ENCODE data around the gene PTGES3. TPM values are rescaled to one million over a fixed set of nuclear protein-coding genes. Genes with fewer than 3 reads are reported as not detected.

Gene PTGES3
- total RNA-seq, 4 donors from 2014 or later: 73.5 to 115 (median 104) TPM

DNA sequence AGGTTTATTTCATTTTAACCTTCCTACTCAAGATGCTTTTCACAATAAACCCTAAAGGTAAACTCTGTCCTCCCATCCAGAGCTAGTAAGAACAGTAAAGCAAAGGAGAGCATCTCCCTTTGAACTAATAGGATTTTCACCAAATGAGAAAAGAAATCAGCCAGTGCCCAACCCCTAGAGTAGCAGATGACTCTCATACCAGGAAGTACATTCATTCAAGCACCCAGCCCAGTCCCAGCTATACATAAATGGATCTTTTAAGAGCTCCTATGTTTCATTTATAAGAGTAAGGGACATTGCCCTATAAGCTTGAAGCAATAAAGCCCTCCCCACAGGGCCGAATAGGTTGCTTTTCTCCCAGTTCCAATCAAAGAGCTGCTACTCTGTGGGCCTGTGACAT lies 65.5 kb downstream of the PTGES3 start:
- Histone ChIP-seq H3K27ac (no peak overlapping the region), H3K4me1 (peaks cover 0 to 85% (median 32%) of the 10 kb centered on the region in 3 donors), H3K36me3 (peaks cover 0 to 51% of the 10 kb centered on the region in 2 donors), H3K9me3 (no peaks in the 10 kb centered on the region), H3K27me3 (no peaks in the 10 kb centered on the region), H3K4me3 (no peak overlapping the region)
- ATAC-seq: no peak
- 57 to 100% methylated on average over 1 of the region's 1 CpG for WGBS, 2 donors (ENCODE audit: low coverage in 1 of 2)
- no peak for TF ChIP-seq EP300 (IDR thresholded peaks at IDR 0.05)

DNA sequence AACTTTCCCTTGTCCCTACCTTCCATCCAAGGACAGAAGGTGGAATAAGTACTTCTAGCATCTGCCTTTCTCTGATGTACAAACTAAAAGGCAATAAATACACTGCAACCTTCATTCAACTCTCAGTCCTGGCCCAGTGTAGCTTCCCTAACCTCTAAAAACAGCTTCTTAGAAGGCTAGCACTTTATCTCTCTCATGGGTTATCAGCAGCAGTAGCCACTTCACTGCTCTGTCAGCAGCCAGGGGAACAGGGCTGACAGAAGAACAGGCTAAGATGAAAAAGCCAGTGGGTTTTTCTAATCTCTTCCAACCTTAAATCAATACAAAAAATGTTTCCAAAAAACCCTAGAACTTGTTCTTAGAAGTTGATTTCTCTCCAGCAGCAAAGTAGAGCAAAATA lies 71.2 kb downstream of the PTGES3 start:
- no peak overlapping the region for H3K27ac ChIP-seq
- no peaks in the 10 kb centered on the region for H3K27me3 ChIP-seq
- no peak overlapping the region for H3K4me3 ChIP-seq
- H3K9me3 ChIP-seq: no peaks in the 10 kb centered on the region
- H3K36me3 ChIP-seq: peaks cover 9 to 85% of the 10 kb centered on the region in 2 donors
- TF ChIP-seq POLR2A (IDR thresholded peaks at IDR 0.05) (no peak), POLR2AphosphoS5 (IDR thresholded peaks at IDR 0.05) (no peak), EP300 (IDR thresholded peaks at IDR 0.05) (no peak)
- TF ChIP-seq, protein P1, sequence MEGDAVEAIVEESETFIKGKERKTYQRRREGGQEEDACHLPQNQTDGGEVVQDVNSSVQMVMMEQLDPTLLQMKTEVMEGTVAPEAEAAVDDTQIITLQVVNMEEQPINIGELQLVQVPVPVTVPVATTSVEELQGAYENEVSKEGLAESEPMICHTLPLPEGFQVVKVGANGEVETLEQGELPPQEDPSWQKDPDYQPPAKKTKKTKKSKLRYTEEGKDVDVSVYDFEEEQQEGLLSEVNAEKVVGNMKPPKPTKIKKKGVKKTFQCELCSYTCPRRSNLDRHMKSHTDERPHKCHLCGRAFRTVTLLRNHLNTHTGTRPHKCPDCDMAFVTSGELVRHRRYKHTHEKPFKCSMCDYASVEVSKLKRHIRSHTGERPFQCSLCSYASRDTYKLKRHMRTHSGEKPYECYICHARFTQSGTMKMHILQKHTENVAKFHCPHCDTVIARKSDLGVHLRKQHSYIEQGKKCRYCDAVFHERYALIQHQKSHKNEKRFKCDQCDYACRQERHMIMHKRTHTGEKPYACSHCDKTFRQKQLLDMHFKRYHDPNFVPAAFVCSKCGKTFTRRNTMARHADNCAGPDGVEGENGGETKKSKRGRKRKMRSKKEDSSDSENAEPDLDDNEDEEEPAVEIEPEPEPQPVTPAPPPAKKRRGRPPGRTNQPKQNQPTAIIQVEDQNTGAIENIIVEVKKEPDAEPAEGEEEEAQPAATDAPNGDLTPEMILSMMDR (IDR thresholded peaks at IDR 0.05): no peak
- no peak for ATAC-seq
- H3K4me1 ChIP-seq: peaks cover 0 to 48% (median 2%) of the 10 kb centered on the region in 3 donors

DNA sequence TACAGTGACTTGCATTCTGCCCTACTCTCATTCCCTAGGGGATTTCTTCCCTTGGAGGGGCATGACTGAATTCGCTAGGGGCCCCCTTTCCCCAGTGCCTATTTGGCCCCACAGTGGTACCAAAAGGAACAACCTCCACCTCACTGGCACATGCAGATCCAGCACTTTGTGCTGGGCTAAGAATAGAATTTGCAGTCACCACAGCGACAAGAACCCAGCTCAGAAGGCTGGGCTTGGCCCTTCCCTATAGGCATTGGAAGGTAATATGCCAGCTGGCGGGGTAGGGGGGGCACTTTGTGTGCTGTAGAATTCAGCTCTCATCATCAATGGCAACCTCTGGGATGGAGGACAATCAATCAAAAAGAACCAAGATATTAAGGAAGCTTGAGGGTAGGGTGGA lies 71.8 kb downstream of the PTGES3 start:
- ATAC-seq: no peak
- no CpG with 5 or more reads among the region's 3 CpGs for WGBS, 2 donors (ENCODE audit: low coverage in 1 of 2)
- peaks cover 0 to 41% (median 2%) of the 10 kb centered on the region in 3 donors for H3K4me1 ChIP-seq
- no peak overlapping the region for H3K27ac ChIP-seq
- no peaks in the 10 kb centered on the region for H3K9me3 ChIP-seq
- no peaks in the 10 kb centered on the region for H3K27me3 ChIP-seq
- H3K4me3 ChIP-seq: no peak overlapping the region
- H3K36me3 ChIP-seq: peaks cover 10 to 87% of the 10 kb centered on the region in 2 donors
- TF ChIP-seq POLR2A (IDR thresholded peaks at IDR 0.05): no peak
- TF ChIP-seq EP300 (IDR thresholded peaks at IDR 0.05): no peak
- no peak for TF ChIP-seq POLR2AphosphoS5 (IDR thresholded peaks at IDR 0.05)
- TF ChIP-seq, protein P1 (IDR thresholded peaks at IDR 0.05): no peak

DNA sequence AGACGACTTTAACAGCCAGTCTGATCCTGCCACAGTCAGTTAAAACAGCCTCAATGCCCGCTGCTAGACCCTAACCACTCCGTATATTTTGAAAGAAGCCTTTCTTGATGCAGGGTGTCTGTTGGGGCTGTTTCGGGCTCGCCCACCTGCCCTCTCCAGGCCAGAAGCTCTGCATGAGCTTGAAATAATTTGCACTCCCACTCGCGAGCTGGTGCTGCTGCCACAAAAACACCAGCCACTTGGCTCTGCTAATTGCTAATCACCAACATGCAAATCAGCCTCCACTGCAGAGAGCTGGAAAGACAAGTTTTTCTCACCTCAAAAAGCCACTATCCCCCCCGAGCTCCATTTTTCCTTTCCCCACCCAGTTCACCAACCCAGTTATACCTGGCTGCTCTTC lies 73.5 kb downstream of the PTGES3 start:
- ATAC-seq: no peak
- TF ChIP-seq, protein P1 (IDR thresholded peaks at IDR 0.05): no peak
- TF ChIP-seq POLR2A (IDR thresholded peaks at IDR 0.05) (no peak), EP300 (IDR thresholded peaks at IDR 0.05) (no peak), POLR2AphosphoS5 (IDR thresholded peaks at IDR 0.05) (no peak)
- H3K4me3 ChIP-seq: no peak overlapping the region
- no peaks in the 10 kb centered on the region for H3K9me3 ChIP-seq
- peaks cover 0 to 25% (median 0%) of the 10 kb centered on the region in 3 donors for H3K4me1 ChIP-seq
- peaks cover 10 to 87% of the 10 kb centered on the region in 2 donors for H3K36me3 ChIP-seq
- no peaks in the 10 kb centered on the region for H3K27me3 ChIP-seq
- WGBS, 2 donors (ENCODE audit: low coverage in 1 of 2): 75 to 86% methylated on average over 5 to 6 of the region's 8 CpGs
- no peak overlapping the region for H3K27ac ChIP-seq

Small RNA genes lying within 50 kb of the gene (small RNA-seq; reads per million reads assigned to genes)
- gene RN7SL809P: 0 reads per million in 4 donors
- 66,916 to 127,145 (median 108,167) reads per million in 4 donors for gene SNORD59A

Other genes with a start within 250 kb of the PTGES3 start
- 1 to 10 TPM; 2.6 to 3.1 (median 3.0) TPM for gene TIMELESS, start 238.9 kb downstream of the PTGES3 start, total RNA-seq
- gene MIP, start 233.6 kb downstream of the PTGES3 start, total RNA-seq: not detected
- gene SPRYD4, start 219.7 kb downstream of the PTGES3 start, total RNA-seq: 1 to 10 TPM; 1.1 to 3.7 (median 2.3) TPM
- 1 to 10 TPM; 1.1 to 4.1 (median 1.6) TPM for gene GLS2, start 200.1 kb downstream of the PTGES3 start, total RNA-seq
- 10 to 100 TPM; 25.4 to 50.2 (median 31.8) TPM for gene RBMS2, start 166.5 kb downstream of the PTGES3 start, total RNA-seq
- gene BAZ2A, start 58.0 kb downstream of the PTGES3 start, total RNA-seq: 10 to 100 TPM; 32.1 to 73.2 (median 54.6) TPM
- 100 to 1,000 TPM; 315 to 472 (median 432) TPM for gene ATP5F1B, start 42.3 kb downstream of the PTGES3 start, total RNA-seq
- gene NACA, start 37.0 kb upstream of the PTGES3 start, total RNA-seq: 1,000 to 10,000 TPM; 1,080 to 1,809 (median 1,519) TPM
- 10 to 100 TPM in 1 of 4 donors, 1 to 10 TPM in 3; 2.6 to 13.0 (median 5.1) TPM for gene PRIM1, start 64.0 kb upstream of the PTGES3 start, total RNA-seq
- gene HSD17B6, start 75.0 kb upstream of the PTGES3 start, total RNA-seq: 1 to 10 TPM in 3 of 4 donors, not detected in 1; 2.6 to 6.6 (median 5.2) TPM
- not detected for gene SDR9C7, start 246.1 kb upstream of the PTGES3 start, total RNA-seq